ENCODE results near the gene ATP8A2. TPM values are rescaled to one million over a fixed set of nuclear protein-coding genes. Genes with fewer than 3 reads are reported as not detected.
"Not testable (repeated sequence)": the region's sequence is repeated elsewhere in the genome, so short reads cannot be mapped to it uniquely, and the experiment has no call there.

Gene ATP8A2
- total RNA-seq, 1 donor from 2014 or later, result 4.2 TPM

DNA sequence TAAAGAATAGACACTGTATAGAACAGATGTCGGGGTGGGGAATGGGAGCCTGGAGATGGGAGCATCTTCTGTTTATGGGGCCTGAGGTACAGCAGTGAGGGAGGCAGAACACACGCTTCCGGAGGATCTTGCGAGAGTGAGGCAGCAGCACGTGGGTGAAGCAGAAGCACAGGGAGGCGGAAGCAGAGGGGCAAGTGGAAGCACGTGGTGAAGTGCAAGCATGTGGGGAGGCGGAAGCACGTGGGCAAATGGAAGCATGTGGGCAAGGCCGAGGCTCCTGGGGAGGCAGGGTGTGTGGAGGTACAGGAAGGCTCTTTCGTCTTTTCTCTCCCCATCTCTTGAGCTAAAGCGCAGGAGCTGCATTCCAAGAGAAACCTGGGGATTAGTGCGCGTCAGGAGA, 198.4 kb downstream of the ATP8A2 start:
- H3K27ac Mint-ChIP-seq, result no peak overlapping the region
- Histone ChIP-seq H3K4me3 (no peak overlapping the region), H3F3A (ENCODE audit: low read depth) (no peaks in the 10 kb centered on the region), H3K9me3 (ENCODE audit: low read depth) (no peaks in the 10 kb centered on the region), H3K27ac (no peak overlapping the region), H3K79me2 (ENCODE audit: low read depth) (no peaks in the 10 kb centered on the region), H3K9ac (no peak overlapping the region), H2AFZ (replicated peaks) (no peak overlapping the region), H3K27me3 (no peaks in the 10 kb centered on the region), H3K4me2 (no peak overlapping the region), H4K20me1 (ENCODE audit: low read depth) (no peaks in the 10 kb centered on the region), H3K4me1 (peaks cover 7% of the 10 kb centered on the region), H3K36me3 (no peaks in the 10 kb centered on the region)
- H3K4me1 Mint-ChIP-seq, result no peaks in the 10 kb centered on the region
- H3K36me3 Mint-ChIP-seq, result no peaks in the 10 kb centered on the region
- H3K4me3 Mint-ChIP-seq, result no peak overlapping the region
- H3K27me3 Mint-ChIP-seq (ENCODE audit: insufficient read depth, low read depth), result no peaks in the 10 kb centered on the region
- TF ChIP-seq EZH2phosphoT487 (IDR thresholded peaks at IDR 0.05), result no peak
- TF ChIP-seq EZH2 (IDR thresholded peaks at IDR 0.05), result no peak
- TF ChIP-seq, protein P1, sequence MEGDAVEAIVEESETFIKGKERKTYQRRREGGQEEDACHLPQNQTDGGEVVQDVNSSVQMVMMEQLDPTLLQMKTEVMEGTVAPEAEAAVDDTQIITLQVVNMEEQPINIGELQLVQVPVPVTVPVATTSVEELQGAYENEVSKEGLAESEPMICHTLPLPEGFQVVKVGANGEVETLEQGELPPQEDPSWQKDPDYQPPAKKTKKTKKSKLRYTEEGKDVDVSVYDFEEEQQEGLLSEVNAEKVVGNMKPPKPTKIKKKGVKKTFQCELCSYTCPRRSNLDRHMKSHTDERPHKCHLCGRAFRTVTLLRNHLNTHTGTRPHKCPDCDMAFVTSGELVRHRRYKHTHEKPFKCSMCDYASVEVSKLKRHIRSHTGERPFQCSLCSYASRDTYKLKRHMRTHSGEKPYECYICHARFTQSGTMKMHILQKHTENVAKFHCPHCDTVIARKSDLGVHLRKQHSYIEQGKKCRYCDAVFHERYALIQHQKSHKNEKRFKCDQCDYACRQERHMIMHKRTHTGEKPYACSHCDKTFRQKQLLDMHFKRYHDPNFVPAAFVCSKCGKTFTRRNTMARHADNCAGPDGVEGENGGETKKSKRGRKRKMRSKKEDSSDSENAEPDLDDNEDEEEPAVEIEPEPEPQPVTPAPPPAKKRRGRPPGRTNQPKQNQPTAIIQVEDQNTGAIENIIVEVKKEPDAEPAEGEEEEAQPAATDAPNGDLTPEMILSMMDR (IDR thresholded peaks at IDR 0.05), result no peak
- DNase-seq (ENCODE audit: low spot score), result no peak
- no peaks in the 10 kb centered on the region for H3K9me3 Mint-ChIP-seq

DNA sequence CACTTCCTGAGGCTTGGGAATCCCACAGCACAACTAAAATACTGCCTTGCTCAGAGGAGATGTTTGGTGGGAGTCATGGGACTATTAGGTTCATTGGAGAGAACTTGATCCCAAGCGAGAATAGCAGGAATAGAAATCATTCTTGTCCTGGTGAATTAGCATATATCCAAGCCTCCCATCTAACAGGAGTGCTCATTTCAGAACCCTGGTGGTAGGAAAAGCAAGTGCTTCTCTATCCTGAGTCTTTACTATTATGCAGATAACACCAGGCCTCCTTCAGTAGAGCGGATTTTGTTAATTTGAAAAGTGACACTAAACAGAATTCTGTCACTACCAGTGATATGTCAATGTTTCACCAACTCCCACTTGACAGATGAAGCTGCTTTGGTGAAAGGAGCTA, 199.5 kb downstream of the ATP8A2 start:
- H3K9ac ChIP-seq, result no peak overlapping the region
- H2AFZ ChIP-seq (replicated peaks), result no peak overlapping the region
- no peak overlapping the region for H3K27ac ChIP-seq
- H3K4me1 ChIP-seq, result peaks cover 10% of the 10 kb centered on the region
- H3K4me2 ChIP-seq, result no peak overlapping the region
- Mint-ChIP-seq H3K9me3 (no peaks in the 10 kb centered on the region), H3K4me3 (no peak overlapping the region), H3K4me1 (no peaks in the 10 kb centered on the region), H3K27ac (no peak overlapping the region), H3K27me3 (ENCODE audit: insufficient read depth, low read depth) (no peaks in the 10 kb centered on the region), H3K36me3 (no peaks in the 10 kb centered on the region)
- no peak overlapping the region for H3K4me3 ChIP-seq
- no peaks in the 10 kb centered on the region for H3F3A ChIP-seq (ENCODE audit: low read depth)
- no peaks in the 10 kb centered on the region for H3K79me2 ChIP-seq (ENCODE audit: low read depth)
- H3K27me3 ChIP-seq, result no peaks in the 10 kb centered on the region
- no peaks in the 10 kb centered on the region for H4K20me1 ChIP-seq (ENCODE audit: low read depth)
- no peaks in the 10 kb centered on the region for H3K9me3 ChIP-seq (ENCODE audit: low read depth)
- TF ChIP-seq EZH2 (IDR thresholded peaks at IDR 0.05) (no peak), EZH2phosphoT487 (IDR thresholded peaks at IDR 0.05) (no peak)
- TF ChIP-seq, protein P1 (IDR thresholded peaks at IDR 0.05), result peak; percentile 28
- DNase-seq (ENCODE audit: low spot score), result no peak
- H3K36me3 ChIP-seq, result no peaks in the 10 kb centered on the region

DNA sequence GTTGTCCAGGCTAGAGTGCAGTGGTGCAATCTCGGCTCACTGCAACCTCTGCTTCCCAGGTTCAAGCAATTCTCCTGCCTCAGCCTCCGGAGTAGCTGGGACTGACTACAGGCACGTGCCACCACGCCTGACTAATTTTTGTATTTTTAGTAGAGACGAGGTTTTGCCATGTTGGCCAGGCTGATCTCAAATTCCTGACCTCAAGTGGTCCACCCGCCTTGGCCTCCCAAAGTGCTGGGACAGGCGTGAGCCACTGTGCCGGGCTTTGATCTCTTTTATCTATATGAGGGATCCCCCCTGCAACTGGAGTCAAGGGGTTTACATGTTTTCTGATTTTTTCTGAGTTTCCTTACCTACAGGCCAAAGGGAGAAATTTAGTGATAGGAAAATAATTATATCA, 200.4 kb downstream of the ATP8A2 start:
- not testable (repeated sequence) for H3K9me3 Mint-ChIP-seq; H2AFZ ChIP-seq (replicated peaks); H3K27me3 ChIP-seq; H3K9ac ChIP-seq; H3K79me2 ChIP-seq (ENCODE audit: low read depth); H3K36me3 Mint-ChIP-seq; H3K36me3 ChIP-seq; H3K9me3 ChIP-seq (ENCODE audit: low read depth); H3K4me3 Mint-ChIP-seq; H3K27ac Mint-ChIP-seq; H3F3A ChIP-seq (ENCODE audit: low read depth); H3K4me2 ChIP-seq; H3K27me3 Mint-ChIP-seq (ENCODE audit: insufficient read depth, low read depth); H3K4me3 ChIP-seq; H3K4me1 Mint-ChIP-seq; H4K20me1 ChIP-seq (ENCODE audit: low read depth); H3K27ac ChIP-seq; DNase-seq (ENCODE audit: low spot score)
- H3K4me1 ChIP-seq, result peaks cover 14% of the 10 kb centered on the region

DNA sequence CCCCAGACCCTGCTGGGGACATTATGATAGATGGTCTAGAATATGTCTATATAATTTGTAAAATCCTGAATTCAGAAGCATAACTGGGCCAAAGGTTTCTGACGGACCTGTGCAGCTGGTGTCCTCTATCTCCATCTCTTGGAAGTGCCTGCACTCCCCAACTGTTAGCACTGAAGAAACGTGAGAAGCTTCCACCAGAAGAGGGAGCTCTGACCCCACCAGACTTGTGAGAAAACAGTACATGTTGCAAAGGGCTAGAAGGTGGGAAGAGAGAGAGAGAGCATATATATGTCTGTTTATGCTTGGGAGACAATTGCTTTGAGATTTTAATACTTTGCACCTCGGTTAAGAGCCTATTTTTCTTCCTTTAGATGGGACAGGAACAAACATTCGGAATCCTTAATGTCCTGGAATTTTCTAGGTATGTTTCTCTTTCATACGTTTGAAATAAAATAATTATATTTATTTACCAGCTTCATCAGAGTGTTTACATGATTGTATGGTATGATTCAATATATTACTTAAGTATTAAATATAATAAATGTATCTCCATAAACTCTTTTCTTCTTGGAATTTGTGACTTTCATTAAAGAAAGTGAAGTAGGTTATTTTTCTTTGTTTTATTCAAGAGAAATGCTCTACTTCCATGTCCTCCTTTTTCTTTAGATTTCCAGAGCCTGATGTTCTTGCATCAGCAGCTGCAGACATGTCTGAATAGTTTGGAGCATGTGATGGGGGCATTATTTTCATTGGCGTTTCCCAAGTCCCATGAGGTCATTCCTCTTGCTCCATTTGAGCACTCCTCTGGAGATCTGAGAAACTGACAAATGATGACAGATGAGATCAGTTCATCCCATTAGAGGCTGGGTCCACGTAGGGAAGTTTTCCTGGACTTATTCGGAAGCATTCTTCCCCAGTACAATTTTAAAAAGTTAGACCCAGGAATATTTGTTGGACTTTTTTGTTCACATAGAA, 202.9 kb downstream of the ATP8A2 start:
- H3K79me2 ChIP-seq (ENCODE audit: low read depth), result no peaks in the 10 kb centered on the region

More for the DNA sequence above, 202.9 kb downstream of the ATP8A2 start:
- Mint-ChIP-seq H3K4me3 (no peak overlapping the region), H3K27ac (no peak overlapping the region), H3K27me3 (ENCODE audit: insufficient read depth, low read depth) (peaks cover 2% of the 10 kb centered on the region), H3K4me1 (peaks cover 4% of the 10 kb centered on the region), H3K36me3 (no peaks in the 10 kb centered on the region), H3K9me3 (no peaks in the 10 kb centered on the region)
- no peak overlapping the region for H3K9ac ChIP-seq
- H4K20me1 ChIP-seq (ENCODE audit: low read depth), result no peaks in the 10 kb centered on the region
- no peak for TF ChIP-seq EZH2phosphoT487 (IDR thresholded peaks at IDR 0.05)
- TF ChIP-seq EZH2 (IDR thresholded peaks at IDR 0.05), result no peak
- TF ChIP-seq, protein P1 (IDR thresholded peaks at IDR 0.05), result peak; percentile 99
- no peaks in the 10 kb centered on the region for H3K9me3 ChIP-seq (ENCODE audit: low read depth)
- H3K27ac ChIP-seq, result no peak overlapping the region
- H3K4me1 ChIP-seq, result peaks cover 17% of the 10 kb centered on the region
- H3K36me3 ChIP-seq, result no peaks in the 10 kb centered on the region
- H3K4me3 ChIP-seq, result no peak overlapping the region
- H3F3A ChIP-seq (ENCODE audit: low read depth), result no peaks in the 10 kb centered on the region
- DNase-seq (ENCODE audit: low spot score), result peak; percentile 92
- H3K27me3 ChIP-seq, result no peaks in the 10 kb centered on the region
- no peak overlapping the region for H3K4me2 ChIP-seq
- H2AFZ ChIP-seq (replicated peaks), result no peak overlapping the region

Measured in neural progenitor cell (in vitro differentiated cells).